ENCODE data around the gene HOXB5.

HOXB5 gene

GRCh38 chr17:48546924-48547807, 46.4 kb downstream of the HOXB5 start:
- DNase-seq (ENCODE audit: low read depth), result no peak

GRCh38 chr17:48546137-48546923, 47.2 kb downstream of the HOXB5 start:
- no peak for DNase-seq (ENCODE audit: low read depth)

- DNase-seq (ENCODE audit: low read depth), result no peak
Observed at GRCh38 chr17:48545539-48545938, 48.0 kb downstream of the HOXB5 start.

- no peak for DNase-seq (ENCODE audit: low read depth)
Observed at GRCh38 chr17:48545022-48545375, 48.6 kb downstream of the HOXB5 start, which contains the start of gene HOXB2. TSS of gene HOXB2 (minus strand) at chr17:48545109. CDS start at chr17:48544911, 198 bp downstream.

- DNase-seq (ENCODE audit: low read depth), result no peak
Observed at GRCh38 chr17:48544349-48545021, 49.1 kb downstream of the HOXB5 start.

- no peak for DNase-seq (ENCODE audit: low read depth)
Observed at GRCh38 chr17:48543854-48544348, 49.7 kb downstream of the HOXB5 start.

GRCh38 chr17:48543107-48543853, 50.3 kb downstream of the HOXB5 start:
- DNase-seq (ENCODE audit: low read depth), result no peak

- DNase-seq (ENCODE audit: low read depth), result no peak
Observed at GRCh38 chr17:48542698-48543106, 50.9 kb downstream of the HOXB5 start.

GRCh38 chr17:48542114-48542656, 51.4 kb downstream of the HOXB5 start:
- no peak for DNase-seq (ENCODE audit: low read depth)

- no peak for DNase-seq (ENCODE audit: low read depth)
Observed at GRCh38 chr17:48541577-48542113, 51.9 kb downstream of the HOXB5 start.
